Esophagus squamous epithelium (tissue), 5 donors: Measurements from ENCODE around the gene CACFD1. TPM values are rescaled to one million over a fixed set of nuclear protein-coding genes. Genes with fewer than 3 reads are reported as not detected.

ENCODE experiments used
- DNase-seq: peaks from one replicate; lab custom pipeline; 2025; lab: John Stamatoyannopoulos, UW
- H3K27ac ChIP-seq, 4 donors: fragments of 200-600 bp; sonication (generic); one replicate each; pipeline ENCODE4 v1.5.1; 2016 to 2019; ENCODE audit warnings: mild to moderate bottlenecking in 1 of 4
- H3K27me3 ChIP-seq, 4 donors: fragments of 200-600 bp; sonication (generic); 1 replicate in 3 of 4; 2 replicates in 1 of 4; pipeline versions ENCODE4 v1.5.1 to v1.6.0; 2017 to 2021; ENCODE audit warnings: antibody characterized with exemption in 1 of 4
- H3K36me3 ChIP-seq, 3 donors: fragments of 200-600 bp; sonication (generic); one replicate each; pipeline ENCODE4 v1.5.1; 2016 to 2019
- H3K4me1 ChIP-seq, 3 donors: fragments of 200-600 bp; sonication (generic); one replicate each; pipeline ENCODE4 v1.5.1; 2017 to 2019
- H3K4me3 ChIP-seq, 4 donors: fragments of 200-600 bp; sonication (generic); 1 replicate in 3 of 4; 2 replicates in 1 of 4; pipeline ENCODE4 v1.5.1; 2016 to 2019; ENCODE audit warnings: mild to moderate bottlenecking in 2 of 4, moderate library complexity in 1 of 4
- H3K9me3 ChIP-seq, 3 donors: fragments of 200-600 bp; sonication (generic); one replicate each; pipeline ENCODE4 v1.5.1; 2016 to 2019
- POLR2A ChIP-seq, 4 donors: fragments of 450-650 bp; IDR thresholded peaks; one replicate each; pipeline ENCODE4 v1.6.1; 2017; ENCODE audit warnings: antibody characterized with exemption in 4 of 4, mild to moderate bottlenecking in 4 of 4, moderate library complexity in 3 of 4
- WGBS, 2 donors: methylation state at CpG; one replicate each; pipeline ENCODE4 v1.1.5; 2018; 5-methylcytosine and 5-hydroxymethylcytosine counted together
- intact Hi-C: fragments of 100-400 bp; cut with DNase I; formaldehyde crosslinking; loops from one replicate; pipeline ENCODE4 v1.15.0; 2022
- total RNA-seq, 4 donors: library from RNA; depleted of rRNA; stranded (reverse); fragments of >200 nt; gene quantifications; one replicate each; pipeline ENCODE4 v1.1.0, GENCODE V29; 2016
- TF ChIP-seq, protein P1 (sequence below), 6 experiments: fragments of 450-650 bp in 4 of 6; fragments of 200-600 bp in 2 of 6; sonication (generic) in 2 of 6; IDR thresholded peaks; one replicate each; pipeline ENCODE4 v1.5.1; 2016 to 2019; ENCODE audit warnings: antibody characterized with exemption in 6 of 6, mild to moderate bottlenecking in 4 of 6, moderate library complexity in 4 of 6
- donor health status: DM: yes; HTN: yes; CAD: no.

CACFD1 gene
- total RNA-seq, 4 donors from 2014 or later = 5.9 to 13.7 (median 9.1) TPM

DNA sequence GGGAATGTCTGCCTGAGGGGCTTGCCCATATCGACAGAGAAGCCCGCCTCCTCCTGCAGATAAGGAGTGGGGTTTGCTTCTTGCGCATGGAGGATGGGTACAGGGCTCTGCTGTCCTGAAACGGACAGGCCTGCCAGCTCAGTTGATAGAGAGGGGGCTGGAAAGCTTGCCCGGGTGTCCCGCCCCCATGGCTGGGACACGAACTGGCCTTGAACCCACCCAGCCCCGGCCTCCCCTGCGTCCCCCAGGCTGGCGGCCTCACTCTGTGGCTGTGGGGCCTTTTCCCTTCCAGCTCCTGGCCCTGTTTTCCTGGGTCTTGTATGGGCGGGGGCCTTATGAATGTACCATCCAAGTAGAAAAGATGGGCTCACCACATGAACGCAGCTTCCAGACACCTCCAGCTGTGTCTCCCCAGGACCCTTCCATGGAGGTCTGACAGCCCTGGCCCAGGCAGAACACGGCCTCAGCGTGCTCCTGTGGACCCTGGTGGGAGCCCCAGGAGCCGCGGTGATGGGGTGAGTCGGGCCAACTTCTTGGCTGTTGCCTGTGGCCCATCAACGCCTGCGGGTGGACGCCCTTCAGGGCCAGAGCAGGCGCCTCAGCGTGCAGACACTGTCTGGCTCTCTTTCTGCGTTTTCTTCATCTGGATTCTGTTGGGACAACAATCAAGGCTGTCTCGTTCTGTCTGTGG is 35.0 kb downstream of the CACFD1 start:
- Histone ChIP-seq H3K36me3 (no peaks in the 10 kb centered on the region), H3K27me3 (peaks cover 0 to 49% (median 0%) of the 10 kb centered on the region in 4 donors), H3K4me1 (peaks cover 7 to 20% (median 20%) of the 10 kb centered on the region in 3 donors), H3K27ac (no peak overlapping the region), H3K9me3 (no peaks in the 10 kb centered on the region), H3K4me3 (no peak overlapping the region)
- intact Hi-C loops = no loop called here
- no peak for TF ChIP-seq POLR2A (IDR thresholded peaks at IDR 0.05)
- TF ChIP-seq, protein P1, sequence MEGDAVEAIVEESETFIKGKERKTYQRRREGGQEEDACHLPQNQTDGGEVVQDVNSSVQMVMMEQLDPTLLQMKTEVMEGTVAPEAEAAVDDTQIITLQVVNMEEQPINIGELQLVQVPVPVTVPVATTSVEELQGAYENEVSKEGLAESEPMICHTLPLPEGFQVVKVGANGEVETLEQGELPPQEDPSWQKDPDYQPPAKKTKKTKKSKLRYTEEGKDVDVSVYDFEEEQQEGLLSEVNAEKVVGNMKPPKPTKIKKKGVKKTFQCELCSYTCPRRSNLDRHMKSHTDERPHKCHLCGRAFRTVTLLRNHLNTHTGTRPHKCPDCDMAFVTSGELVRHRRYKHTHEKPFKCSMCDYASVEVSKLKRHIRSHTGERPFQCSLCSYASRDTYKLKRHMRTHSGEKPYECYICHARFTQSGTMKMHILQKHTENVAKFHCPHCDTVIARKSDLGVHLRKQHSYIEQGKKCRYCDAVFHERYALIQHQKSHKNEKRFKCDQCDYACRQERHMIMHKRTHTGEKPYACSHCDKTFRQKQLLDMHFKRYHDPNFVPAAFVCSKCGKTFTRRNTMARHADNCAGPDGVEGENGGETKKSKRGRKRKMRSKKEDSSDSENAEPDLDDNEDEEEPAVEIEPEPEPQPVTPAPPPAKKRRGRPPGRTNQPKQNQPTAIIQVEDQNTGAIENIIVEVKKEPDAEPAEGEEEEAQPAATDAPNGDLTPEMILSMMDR (IDR thresholded peaks at IDR 0.05) = no peak
- WGBS, 2 donors = 90 to 100% methylated on average over 1 to 4 of the region's 24 CpGs
- no peak for DNase-seq

DNA sequence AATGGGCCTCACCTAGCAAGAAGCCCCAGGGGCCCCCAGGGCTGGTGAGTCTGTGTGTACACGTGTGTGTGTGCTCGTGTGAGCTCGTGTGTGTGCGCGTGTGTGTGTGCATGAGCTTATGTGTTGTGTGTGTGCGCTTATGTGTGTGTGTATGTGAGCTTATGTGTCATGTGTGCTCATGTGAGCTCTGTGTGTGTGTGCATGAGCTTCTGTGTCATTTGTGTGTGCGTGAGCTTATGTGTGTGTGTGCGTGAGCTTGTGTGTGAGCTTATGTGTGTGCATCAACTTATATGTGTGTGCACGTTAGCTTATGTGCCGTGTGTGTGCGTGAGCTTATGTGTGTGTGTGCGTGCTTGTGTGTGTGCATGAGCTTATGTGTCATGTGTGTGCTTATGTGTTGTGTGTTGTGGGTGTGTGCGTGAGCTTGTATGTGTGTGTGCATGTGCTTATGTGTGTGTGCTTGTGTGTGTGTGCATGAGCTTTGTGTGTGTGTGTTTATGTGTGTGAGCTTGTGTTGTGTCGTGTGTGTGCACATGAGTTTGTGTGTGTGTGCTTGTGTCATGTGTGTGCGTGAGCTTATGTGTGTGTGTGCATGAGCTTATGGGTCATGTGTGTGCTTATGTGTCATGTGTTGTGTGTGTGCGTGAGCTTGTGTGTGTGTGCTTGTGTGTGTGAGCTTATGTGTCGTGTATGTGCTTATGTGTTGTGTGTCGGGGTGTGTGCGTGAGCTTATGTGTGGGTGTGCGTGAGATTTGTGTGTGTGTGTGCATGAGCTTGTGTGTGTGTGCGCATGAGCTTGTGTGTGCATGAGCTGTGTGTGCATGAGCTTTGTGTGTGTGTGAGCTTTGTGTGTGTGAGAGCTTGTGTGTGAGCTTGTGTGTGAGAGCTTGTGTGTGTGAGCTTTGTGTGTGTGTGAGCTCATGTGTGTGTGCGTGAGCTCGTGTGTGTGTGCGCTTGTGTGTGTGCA is 35.8 kb downstream of the CACFD1 start:
- no peaks in the 10 kb centered on the region for H3K36me3 ChIP-seq
- H3K27ac ChIP-seq = no peak overlapping the region
- DNase-seq = no peak
- H3K4me1 ChIP-seq = peaks cover 7 to 20% (median 20%) of the 10 kb centered on the region in 3 donors
- H3K9me3 ChIP-seq = no peaks in the 10 kb centered on the region
- H3K4me3 ChIP-seq = no peak overlapping the region
- intact Hi-C loops = no loop called here
- H3K27me3 ChIP-seq = peaks cover 0 to 42% (median 0%) of the 10 kb centered on the region in 4 donors
- 85 to 89% methylated on average over 14 to 17 of the region's 24 CpGs for WGBS, 2 donors
- TF ChIP-seq POLR2A (IDR thresholded peaks at IDR 0.05) = no peak
- TF ChIP-seq, protein P1 (IDR thresholded peaks at IDR 0.05) = no peak

DNA sequence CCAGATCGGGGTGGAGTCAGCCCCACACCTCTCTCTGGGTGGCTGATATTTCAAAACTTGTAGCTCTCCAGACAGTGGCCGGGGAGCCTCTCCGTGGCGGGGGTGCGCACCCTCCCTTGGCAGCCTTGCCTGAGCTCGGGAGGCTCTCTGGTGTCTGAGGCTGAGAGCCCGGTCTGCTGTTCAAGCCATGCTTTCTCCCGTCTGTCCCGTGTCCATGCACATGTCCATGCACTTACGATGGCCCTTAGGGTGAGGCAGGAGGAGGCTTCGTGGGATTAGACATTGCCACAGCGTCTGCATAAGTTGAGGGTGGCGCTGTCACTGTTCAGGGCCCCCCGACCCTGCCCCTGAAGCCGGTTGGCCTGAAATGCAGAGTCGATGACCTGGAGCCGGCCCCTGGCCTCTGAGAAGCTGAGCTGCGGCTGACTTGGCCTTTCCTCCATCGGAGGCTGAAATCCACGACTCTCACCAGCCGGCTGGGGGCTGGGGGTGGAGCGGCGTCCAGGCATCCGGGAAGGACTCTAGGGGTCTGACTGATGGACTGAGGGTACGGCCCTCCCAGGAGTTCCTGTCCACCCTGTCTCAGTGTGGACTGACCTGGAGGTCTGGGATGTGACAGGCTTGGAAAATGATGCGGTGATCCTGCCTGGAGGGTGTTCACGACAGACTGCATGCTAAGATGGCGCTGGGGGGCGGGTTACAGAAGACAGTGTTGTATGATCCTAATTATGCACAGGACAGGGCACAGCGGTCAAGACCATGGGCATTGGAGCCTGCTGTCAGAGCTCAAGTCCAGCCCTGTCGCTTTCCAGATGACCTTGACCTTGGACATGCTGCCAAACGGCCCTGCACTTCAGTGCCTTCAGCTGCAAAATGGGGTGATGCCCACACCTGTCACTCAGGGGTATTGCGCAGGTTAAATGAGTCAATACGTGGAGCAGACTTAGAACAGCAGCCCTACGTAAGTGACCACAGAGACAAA is 37.4 kb downstream of the CACFD1 start:
- Histone ChIP-seq H3K9me3 (peaks cover 0 to 12% (median 7%) of the 10 kb centered on the region in 3 donors), H3K4me3 (no peak overlapping the region), H3K36me3 (no peaks in the 10 kb centered on the region), H3K4me1 (peaks cover 0 to 12% (median 10%) of the 10 kb centered on the region in 3 donors), H3K27me3 (peaks cover 0 to 36% (median 0%) of the 10 kb centered on the region in 4 donors), H3K27ac (no peak overlapping the region)
- intact Hi-C loops = no loop called here
- 75 to 91% methylated on average over 3 to 4 of the region's 35 CpGs for WGBS, 2 donors
- DNase-seq = no peak
- TF ChIP-seq POLR2A (IDR thresholded peaks at IDR 0.05) = no peak
- TF ChIP-seq, protein P1 (IDR thresholded peaks at IDR 0.05) = no peak

DNA sequence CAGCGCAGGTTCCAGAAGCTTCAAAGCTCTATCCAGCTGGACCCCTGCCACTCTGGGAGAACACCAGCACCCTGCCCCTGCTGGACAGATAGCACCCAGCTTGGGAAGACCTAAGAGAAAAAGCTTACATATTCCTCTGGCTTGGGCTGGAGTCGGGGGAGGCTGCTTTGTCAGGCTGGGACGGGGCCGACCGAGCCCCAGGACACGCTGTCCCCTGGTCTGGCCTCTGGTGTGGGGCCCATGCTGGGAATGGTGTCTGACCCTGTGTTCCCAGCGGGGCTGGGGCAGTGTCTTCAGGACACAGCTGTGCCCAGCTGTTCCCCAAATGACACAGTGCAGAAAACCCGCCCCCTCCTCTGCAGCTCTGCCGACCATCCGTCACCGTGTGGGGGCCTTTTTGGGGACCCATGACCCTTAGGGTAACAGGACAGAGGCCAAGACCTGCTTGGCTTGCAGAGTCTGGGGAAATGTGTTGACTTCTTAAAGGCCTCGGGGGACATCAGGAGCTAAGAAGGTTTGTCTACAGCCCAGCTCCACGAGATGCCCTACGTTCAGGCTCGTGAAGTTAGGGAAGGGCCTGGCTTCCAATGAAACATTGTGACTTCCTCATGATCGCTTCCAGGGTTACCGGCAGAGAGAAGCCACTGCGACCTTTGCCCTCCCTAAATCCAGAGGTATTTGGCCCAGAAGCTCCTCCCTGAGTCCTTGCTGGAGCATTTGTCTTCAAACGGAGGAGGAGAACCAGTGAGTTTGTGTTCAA is 39.5 kb downstream of the CACFD1 start:
- H3K9me3 ChIP-seq = peaks cover 0 to 22% (median 14%) of the 10 kb centered on the region in 3 donors
- 73 to 90% methylated on average over 2 to 3 of the region's 19 CpGs for WGBS, 2 donors
- H3K4me3 ChIP-seq = no peak overlapping the region
- H3K27ac ChIP-seq = peak overlapping the region in 2 of 4 donors; percentile 34 to 46
- no peaks in the 10 kb centered on the region for H3K4me1 ChIP-seq
- peaks cover 0 to 38% (median 0%) of the 10 kb centered on the region in 4 donors for H3K27me3 ChIP-seq
- intact Hi-C loops = no loop called here
- TF ChIP-seq, protein P1 (IDR thresholded peaks at IDR 0.05) = no peak
- no peak for TF ChIP-seq POLR2A (IDR thresholded peaks at IDR 0.05)
- no peak for DNase-seq
- H3K36me3 ChIP-seq = no peaks in the 10 kb centered on the region
